Measurements from ENCODE around the gene AQP5.

The AQP5 gene

GRCh38 chr12:49961111-49961922 is at the start of gene AQP5:
AQP5 (plus strand) TSS chr12:49961872; CDS start chr12:49962018, 146 bp downstream.
- no peak for DNase-seq (ENCODE audit: low read depth in 2 of 2)

GRCh38 chr12:49912345-49913255 is 49.1 kb upstream of the AQP5 start:
- DNase-seq (ENCODE audit: low read depth in 2 of 2), result no peak

GRCh38 chr12:49916129-49916919 is 45.3 kb upstream of the AQP5 start:
- DNase-seq (ENCODE audit: low read depth in 2 of 2), result no peak

GRCh38 chr12:49917166-49917787 is 44.4 kb upstream of the AQP5 start:
- no peak for DNase-seq (ENCODE audit: low read depth in 2 of 2)

GRCh38 chr12:49917788-49918173 is 43.9 kb upstream of the AQP5 start:
- no peak for DNase-seq (ENCODE audit: low read depth in 2 of 2)

- DNase-seq (ENCODE audit: low read depth in 2 of 2), result no peak
Observed at GRCh38 chr12:49920241-49920914, 41.3 kb upstream of the AQP5 start.

GRCh38 chr12:49920915-49921286 is 40.8 kb upstream of the AQP5 start:
- DNase-seq (ENCODE audit: low read depth in 2 of 2), result no peak

GRCh38 chr12:49921299-49921698 is 40.4 kb upstream of the AQP5 start:
- DNase-seq (ENCODE audit: low read depth in 2 of 2), result no peak

GRCh38 chr12:49921936-49922335 is 39.7 kb upstream of the AQP5 start:
- DNase-seq (ENCODE audit: low read depth in 2 of 2), result no peak

GRCh38 chr12:49922349-49923034 is 39.2 kb upstream of the AQP5 start:
- no peak for DNase-seq (ENCODE audit: low read depth in 2 of 2)

- no peak for DNase-seq (ENCODE audit: low read depth in 2 of 2)
Observed at GRCh38 chr12:49923035-49923644, 38.5 kb upstream of the AQP5 start.

GRCh38 chr12:49923880-49924556 is 37.7 kb upstream of the AQP5 start:
- no peak for DNase-seq (ENCODE audit: low read depth in 2 of 2)

GRCh38 chr12:49924628-49925246 is 36.9 kb upstream of the AQP5 start:
- DNase-seq (ENCODE audit: low read depth in 2 of 2), result no peak

GRCh38 chr12:49925433-49926204 is 36.1 kb upstream of the AQP5 start:
- DNase-seq (ENCODE audit: low read depth in 2 of 2), result no peak

GRCh38 chr12:49928471-49928870 is 33.2 kb upstream of the AQP5 start:
- DNase-seq (ENCODE audit: low read depth in 2 of 2), result no peak

GRCh38 chr12:49929581-49929980 is 32.1 kb upstream of the AQP5 start:
- DNase-seq (ENCODE audit: low read depth in 2 of 2), result no peak

GRCh38 chr12:49930515-49931288 is 31.0 kb upstream of the AQP5 start:
- no peak for DNase-seq (ENCODE audit: low read depth in 2 of 2)
